ENCODE results near the gene PRH1.

Gene PRH1

DNA sequence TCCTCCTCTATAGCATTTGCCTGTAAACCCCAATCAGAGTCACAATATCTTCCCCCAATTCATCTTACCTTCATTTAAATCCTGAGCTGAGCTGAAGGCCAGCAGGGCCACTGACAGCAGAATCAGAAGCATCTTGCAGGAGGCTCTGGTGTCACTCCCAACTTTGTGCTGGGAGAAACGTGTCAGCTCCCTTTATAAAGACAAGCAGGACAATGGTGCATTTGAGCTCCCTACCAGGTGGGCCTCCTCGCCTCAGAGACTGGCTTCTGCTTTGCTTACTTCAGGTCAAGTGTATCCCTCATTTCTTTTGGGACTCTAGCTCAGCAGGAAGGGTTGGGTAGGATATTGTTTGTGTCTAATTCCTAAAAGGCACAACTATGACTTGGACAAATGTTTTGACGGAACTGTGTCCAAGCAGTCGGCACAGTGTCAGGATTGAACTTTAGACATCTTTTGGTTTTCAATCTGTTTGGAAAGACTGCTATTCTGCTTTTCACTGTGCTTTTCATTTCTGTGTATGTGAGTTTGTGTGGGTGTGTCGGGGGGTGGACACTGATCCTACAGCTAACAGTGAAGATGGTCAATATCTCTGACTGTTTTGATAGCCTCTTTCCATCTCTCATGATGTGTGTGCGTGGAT is at the start of gene PRH1:
Gene PRH1 (minus strand): TSS at position 170 of the 640 bp plus-strand sequence. CDS start 38 bp downstream, at position 132.
- DNase-seq, result no peak

DNA sequence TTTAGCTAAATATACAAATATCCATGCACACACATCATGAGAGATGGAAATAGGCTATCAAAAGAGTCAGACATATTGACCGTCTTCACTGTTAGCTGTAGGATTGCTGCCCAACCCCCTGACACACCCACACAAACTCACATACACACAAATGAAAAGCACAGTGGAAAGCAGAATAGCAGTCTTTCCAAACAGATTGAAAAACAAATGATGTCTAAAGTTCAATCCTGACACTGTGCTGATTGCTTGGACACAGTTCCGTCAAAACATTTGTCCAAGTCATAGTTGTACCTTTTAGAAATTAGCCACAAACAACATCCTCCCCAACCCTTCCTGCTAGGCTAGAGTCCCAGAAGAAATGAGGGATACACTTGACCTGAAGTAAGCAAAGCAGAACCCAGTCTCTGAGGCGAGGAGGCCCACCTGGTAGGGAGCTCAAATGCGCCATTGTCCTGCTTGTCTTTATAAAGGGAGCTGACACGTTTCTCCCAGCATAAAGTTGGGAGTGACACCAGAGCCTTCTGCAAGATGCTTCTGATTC is 44.8 kb upstream of the PRH1 start, which contains the start of gene PRH2:
Gene PRH2 (plus strand): TSS at position 491 of the 541 bp plus-strand sequence. CDS start 38 bp downstream, at position 529.
- no peak for DNase-seq

DNA sequence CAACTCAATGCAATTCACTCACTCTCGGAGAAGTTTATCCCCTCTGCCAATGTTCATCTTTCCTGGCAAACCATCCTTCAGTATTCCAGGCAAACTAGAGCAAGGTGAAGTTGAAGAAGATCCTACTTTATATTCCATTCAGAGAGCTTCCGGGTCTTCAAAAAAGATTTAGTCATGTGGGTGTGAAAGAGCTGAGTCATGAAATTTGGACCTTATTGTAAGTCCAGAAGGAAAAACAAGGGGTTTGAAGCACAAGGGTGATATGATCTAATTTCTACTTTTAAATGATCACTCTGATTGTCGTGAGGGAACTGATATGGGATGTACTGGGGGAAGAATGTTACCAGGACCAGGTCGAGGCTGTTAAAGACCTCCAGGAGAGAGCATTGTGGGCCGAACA is 42.2 kb upstream of the PRH1 start:
- DNase-seq, result no peak

DNA sequence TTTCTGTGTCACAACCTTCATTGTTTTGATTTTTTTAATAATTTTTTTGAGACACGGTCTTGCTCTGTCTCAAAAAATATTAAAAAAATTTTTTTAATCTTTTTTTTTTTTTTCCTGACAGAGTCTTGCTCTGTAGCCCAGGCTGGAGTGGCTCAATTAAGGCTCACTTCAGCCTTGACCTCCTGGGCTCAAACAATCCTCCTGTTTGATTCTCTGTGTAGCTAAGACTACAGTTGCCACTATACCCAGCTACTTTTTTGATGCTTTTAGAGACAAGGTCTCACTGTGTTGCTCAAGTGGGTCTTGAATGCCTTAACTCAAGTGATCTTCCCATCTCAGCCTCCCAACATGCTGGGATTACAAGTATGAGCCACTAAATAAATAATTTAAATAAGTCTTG is 35.8 kb upstream of the PRH1 start:
- no peak for DNase-seq

DNA sequence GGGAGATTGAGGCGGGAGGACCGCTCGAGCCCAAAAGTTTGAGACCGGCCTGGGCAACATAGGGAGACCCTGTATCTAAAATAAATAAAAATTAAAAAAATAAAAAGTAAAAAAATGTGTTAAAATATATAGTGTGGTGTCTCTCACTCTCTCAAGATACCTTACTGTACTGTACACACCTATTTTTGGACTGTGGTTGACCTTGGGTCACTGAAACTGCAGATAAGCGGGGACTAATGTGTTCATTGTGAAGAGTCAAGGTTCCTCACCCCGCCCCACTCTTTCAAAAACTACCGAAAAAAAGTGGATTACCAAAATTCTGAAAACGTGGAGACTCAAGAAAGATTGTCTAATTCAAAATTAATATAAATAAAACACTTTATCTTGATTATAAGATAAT is 26.3 kb upstream of the PRH1 start:
- no peak for DNase-seq

DNA sequence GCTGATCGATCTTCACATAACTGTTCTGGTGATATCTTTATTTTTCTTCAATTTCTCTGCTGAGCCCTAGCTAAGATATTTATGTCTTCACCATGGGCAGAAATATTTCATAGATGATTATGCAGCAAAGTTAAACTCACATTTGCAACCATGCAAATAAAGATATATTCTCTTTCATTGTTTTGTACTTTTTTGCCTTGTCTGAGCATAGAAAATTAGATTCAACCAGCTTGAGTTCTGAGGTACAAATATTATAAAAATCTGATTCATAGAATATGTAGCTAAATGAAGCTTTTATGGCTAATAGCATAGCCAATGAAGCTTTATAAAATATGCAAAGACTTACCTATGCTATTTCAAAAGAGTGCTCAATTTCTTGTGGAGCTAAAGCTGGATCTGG is 25.4 kb upstream of the PRH1 start, which contains the start of gene TAS2R13:
Gene TAS2R13 (minus strand): TSS at position 101 of the 400 bp plus-strand sequence. CDS start 264 bp downstream, outside the sequence.
- DNase-seq, result no peak

DNA sequence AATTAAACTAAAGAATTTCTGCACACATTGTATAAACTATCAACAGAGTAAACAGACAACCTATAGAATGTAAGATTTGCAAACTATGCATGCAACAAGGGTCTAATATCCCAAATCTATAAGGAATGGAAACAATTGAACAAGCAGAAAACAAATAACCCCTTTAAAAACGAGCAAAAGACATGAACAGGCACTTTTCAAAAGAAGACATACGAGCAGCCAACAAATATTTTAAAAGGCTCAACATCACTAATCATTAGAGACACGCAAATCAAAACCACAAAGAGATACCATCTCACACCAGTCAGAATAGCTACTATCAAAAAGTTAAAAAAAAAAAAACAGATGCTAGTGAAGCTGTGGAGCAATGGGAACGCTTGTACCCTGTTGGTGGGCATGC is 20.6 kb upstream of the PRH1 start:
- DNase-seq, result no peak

DNA sequence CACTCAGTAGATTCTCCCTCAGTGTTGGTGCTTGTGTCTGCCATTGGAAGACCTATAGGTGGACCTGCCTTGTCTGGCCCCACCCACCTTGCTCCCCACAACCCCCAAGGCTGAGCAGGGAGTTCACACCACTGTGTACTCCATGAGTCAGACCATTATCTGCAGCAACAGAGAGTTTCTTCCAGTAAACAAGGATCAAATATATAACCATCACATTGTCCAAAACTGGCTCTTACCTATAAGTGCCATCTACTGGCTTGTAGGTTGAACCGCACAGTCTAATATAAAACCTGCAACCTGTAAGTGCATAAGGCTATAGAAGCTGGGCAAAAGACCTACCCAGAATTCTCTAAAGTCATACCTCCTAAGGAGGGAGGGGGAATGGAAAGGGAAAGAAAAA is 17.4 kb upstream of the PRH1 start:
- DNase-seq, result no peak

DNA sequence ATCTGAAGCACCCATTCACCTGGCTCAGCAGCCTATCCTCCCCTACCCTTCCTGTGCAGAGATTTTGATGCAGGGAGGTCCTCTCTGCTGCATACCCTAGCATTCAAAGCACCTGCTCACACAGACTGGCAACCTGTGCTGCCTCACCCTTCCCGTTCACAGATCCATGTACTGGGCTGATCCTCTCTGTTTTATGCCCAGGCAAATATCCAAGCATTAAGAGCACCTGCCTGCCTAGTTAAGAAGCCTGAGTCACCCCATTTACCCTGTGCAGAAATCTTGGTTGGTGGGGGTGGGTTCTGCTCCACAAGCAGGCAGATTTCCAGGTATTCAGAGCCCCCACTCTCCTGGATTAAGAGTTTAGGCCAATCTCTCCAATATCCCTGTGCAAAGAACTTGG is 16.9 kb upstream of the PRH1 start:
- DNase-seq, result no peak

DNA sequence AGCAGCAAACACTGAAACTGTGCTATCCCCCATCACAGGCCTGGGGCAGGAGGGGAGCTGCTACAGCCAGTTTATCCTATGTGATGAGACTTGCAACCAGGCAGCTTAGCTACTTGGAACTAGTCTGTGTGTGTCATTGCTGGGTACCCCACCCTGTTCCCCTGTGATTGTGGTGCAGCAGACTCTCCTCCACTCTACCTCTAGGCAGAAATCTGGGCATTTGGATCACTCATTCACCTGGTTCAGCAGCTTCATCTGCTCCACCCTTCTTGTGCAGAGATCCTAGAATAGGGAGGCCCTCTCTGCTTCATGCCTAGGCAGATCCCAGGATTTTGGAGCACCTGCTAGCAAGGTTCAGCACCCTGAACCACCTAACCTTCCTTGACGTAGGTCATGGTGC is 16.5 kb upstream of the PRH1 start:
- DNase-seq, result no peak

DNA sequence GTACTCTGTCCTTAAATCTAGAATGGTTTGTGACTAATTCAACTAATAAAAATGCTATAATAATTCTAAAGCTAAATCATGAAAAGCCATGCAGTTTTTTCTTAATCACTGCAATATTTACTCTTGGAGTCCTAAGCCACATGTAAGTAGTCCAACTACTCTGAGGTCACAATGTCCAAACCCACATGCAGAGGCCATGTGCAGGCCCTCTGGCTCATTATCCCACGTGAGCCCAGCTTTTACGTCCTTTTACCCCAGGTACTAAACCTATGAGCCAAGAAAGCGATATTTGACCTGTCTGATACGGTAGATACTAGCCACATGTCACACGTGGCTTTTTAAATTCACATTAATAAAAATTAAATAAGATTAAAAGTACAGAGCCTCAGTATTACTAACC is 12.8 kb upstream of the PRH1 start:
- DNase-seq, result no peak

DNA sequence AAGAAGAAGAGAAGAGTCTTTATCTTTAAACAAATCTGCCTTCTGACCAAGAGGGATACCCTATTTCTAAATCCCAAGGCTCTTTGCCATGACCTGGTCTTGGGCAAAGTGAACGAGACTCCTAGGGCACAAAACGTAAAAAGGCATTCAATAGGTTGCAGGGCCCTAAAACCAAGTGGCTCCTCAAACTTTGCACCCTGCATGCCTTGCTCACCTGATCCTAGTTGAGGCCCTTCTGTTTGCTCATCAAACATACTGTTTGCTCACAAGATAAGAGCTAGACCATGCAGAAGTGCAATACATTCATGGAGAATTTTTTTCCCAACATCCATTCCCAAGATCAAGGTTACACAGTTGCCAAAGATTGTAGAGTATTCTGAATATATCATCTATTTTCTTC is 7.9 kb upstream of the PRH1 start:
- no peak for DNase-seq

DNA sequence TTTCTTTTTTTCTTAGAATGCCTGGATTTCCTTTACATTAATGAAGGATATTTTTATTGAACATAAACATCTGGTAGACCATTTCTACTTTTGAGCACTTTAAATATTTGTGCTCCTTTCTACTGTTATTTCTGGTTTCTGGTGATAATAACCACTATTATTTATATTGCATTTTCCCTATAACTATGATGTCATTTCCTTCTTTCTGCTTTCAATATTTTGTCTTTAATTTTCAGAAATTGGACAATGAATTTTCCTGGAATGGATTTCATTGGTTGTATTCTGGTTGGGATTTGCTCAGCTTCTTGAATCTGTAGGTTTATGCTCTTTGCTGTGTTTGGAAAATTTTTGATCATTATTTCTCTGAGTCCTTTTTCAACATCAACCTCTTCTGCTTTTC is 5.2 kb upstream of the PRH1 start:
- no peak for DNase-seq

DNA sequence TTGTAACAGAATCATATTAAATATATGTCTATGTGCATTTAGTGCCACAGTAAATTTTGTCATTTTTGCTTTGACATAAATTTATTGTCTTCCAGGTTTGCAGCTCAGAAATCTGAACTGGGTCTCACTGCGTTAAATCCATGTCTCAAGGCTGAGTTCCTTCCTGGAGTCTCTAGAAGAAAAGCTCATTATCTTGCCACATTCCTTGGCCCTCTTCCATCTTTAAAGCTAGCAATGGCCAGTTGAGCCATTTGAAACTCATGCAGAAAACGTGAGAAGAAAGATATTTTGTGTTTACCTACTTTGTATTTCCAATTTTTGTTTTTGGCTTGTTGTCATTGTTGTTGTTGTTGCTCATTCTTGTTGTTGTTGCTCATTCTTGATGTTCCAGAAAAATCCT is 10.7 kb downstream of the PRH1 start:
- DNase-seq, result no peak

DNA sequence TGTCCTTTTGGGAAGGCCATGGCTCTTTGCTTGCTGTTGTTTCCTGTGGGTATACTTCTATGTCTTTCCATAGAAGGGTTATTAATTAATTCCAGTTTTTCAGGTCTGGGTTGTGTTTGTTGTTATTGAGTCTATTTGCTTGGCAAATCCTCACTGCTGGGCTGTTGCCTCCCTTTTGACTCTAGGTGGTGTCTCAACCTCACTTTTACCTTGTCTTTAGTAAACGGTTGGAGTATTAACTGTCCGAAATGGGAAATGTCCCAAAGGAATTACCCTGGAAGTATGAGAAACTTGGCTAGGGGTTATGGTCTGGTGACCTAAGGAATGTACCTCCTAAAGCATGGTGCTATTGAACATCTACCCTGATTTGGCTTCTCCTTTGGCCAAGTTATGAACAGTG is 16.7 kb downstream of the PRH1 start:
- no peak for DNase-seq

DNA sequence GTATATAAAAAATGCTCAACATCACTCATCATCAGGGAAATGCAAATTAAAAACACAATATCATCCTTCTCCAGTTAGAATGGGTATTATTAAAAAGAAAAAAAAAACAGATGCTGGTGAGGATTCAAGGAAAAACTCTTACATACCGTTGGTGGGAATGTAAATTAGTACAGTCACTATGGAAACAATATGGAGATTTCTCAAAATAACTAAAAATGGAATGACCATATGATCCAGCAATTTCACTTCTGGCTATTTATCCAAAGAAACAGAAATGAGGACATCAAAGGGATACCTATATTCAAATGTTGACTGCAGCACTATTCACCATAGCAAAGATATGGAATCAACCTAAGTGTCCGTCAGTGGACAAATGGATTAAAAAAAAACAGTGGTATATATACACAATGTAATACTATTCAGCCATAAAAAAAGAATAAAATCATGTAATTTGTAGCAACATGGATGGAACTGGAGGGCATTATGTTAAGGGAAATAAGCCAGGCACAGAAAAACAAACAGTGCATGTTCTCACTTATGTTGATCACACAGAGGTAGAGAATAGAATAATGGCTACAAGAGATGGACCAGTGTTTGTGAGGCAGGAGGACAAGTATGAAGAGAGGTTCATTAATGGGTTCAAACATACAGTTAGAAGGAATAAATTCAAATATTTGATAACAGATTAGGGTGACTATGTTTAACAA is 20.4 kb downstream of the PRH1 start:
- DNase-seq, result no peak

DNA sequence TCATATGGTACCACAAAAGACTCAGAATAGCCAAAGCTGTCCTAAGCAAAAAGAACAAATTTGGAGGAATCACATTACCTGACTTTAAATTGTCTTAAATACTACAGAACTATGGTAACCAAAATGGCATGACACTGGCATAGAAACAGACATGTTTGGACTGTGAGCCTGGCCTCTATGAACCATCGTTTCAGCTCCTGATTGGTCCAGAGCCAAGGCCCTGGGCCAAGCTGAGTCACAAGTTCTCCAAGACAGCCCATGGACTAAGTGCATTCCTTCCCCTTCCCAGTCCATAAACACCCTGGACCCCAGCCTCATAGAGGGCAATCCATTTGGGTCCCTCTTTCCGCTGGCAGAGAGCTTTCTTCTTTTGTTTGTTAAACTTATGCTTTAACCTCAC is 22.7 kb downstream of the PRH1 start:
- DNase-seq, result no peak

DNA sequence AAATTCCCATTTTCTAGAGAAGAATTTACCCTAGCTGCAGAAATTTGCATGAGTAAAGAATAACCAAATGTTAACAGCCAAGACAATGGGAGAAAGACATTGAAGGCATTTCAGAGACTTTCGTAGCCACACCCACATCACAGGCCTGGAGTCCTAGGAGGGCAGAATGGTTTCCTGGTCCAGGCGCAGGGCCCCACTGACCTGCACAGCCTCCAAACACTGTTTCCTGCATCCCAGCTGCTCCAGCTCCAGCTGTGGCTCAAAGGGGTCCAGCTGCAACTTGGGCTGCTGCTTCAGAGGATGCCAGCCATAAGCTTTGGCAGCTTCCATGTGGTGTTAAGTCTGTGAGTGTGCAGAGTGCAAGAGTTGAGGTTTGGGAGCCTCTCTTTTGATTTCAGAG is 28.2 kb downstream of the PRH1 start:
- DNase-seq, result no peak

DNA sequence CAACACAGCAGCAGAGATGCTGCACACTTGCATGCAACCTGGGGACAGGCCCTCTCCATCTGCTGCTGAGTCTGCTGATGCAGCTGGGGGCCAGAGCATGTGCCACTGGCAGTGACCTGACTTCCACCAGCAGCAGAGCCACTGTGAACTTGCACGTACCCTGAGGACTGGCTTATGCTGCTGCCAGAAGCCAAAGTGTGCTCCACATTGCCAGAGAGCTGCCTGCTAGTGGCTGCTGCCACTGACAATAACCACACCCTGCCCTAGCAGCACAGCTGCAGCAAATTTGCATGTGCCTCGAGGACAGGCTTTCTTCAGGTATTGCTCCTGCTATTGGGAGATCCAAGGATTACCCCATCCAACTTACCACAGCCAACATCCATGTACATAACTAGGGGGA is 30.3 kb downstream of the PRH1 start:
- no peak for DNase-seq

DNA sequence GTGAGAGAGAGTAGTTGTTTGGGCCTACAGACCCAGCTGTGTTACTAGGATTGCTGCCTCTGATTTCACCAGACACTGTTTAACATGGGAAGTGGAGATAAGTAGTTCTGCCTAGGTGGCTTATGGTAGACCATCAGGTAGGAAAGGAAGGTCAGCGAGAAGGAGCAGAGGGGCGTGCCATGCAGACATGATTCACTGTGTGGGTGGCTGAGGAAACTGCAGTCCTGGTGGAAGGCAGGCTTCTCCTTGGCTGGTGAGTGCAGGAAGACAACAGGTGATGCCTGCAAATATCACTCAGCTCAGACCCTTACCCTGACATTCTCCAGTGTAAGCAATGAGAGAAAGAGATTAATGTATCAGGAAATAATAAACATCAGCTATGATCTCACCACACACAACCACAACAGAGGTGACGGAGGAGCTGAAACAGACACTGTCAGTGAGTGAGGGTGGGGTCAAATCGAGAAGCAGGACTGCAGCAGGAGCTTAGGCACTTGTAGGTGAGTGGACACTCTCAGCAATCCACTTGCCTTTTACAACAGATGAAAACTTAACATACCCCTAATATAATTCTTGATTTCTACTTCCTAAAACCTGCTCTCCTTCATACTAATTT is 32.7 kb downstream of the PRH1 start:
- no peak for DNase-seq

DNA sequence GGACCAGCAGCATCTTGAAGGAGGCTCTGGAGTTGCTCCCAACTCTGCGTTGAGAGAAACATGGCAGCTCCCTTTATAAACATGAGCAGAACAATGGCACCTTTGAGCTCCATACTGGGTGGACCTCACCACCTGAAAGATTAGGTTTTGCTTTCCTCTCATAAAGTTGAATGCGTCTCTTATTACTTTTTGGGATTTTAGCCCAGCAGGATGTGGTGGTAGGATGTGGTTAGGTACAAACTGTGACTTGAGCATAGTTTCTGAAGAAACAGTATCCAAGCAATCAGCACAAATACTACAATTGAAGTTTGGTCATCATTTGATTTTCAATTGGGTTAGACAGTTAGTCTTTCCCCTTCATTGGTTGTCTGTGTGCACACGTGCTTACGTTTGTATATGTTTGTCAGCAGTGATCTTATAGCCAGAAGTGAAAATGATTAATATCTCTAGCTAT is 34.6 kb downstream of the PRH1 start, which contains the start of gene PRR4:
Gene PRR4 (minus strand): TSS at position 51 of the 454 bp plus-strand sequence. CDS start 38 bp downstream, at position 13.
- no peak for DNase-seq

DNA sequence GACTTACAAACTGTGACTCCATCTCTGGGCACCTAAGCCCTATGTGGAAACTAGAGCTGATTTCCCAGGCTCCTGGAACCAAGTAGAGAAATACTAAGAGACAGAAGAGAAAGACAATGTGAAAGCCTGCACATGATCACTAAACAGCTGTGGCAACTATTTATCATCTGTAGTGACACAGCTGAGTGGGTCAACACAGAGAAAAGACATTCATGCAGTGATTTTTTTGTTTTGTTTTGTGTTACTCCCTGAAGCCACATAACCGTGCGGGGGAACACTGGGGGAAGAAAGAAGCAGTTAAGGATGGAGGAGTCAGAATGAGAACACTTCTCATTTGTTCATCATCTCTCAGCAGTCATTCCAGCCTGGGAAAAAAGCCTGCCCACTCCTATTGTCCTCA is 36.3 kb downstream of the PRH1 start:
- no peak for DNase-seq

DNA sequence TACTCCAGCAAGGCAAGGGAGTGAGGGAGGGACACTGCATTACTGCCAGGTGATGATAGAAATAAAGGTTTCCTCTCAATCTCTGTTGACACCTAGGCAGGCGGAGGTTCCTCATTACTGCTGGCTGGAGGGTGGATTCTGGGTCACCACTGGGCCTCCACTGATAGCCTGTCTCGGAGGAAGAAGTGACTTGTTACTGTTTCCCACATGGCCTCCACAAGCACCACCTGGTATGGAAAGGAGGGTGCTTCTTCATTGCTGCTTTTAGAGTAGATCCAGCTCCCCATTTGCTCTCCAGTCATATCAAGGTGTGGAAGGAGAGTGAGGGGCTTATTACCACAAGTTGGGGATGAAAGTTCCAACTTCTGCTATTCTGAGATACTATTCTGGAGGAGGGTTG is 41.2 kb downstream of the PRH1 start:
- DNase-seq, result no peak

DNA sequence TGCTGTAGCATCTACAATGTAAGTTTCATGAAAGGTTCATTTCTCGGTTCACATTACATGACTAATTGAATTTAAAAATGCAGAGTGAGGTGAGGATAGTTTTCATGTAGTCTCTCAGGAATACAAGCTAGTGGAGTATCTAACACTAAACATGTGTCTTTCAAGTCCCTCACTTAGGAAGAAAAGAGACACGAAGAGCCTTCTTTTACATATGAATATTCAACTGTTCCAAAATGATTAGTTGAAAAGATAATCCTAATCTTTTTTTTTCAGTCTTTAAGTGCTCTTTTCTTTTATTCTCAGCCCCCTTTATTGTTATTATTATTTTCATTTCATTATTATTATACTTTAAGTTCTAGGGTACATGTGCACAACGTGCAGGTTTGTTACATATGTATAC is 45.6 kb downstream of the PRH1 start:
- no peak for DNase-seq
